Suprapubic skin (tissue), 4 donors: Measurements from ENCODE around the gene F7. TPM values are rescaled to one million over a fixed set of nuclear protein-coding genes. Genes with fewer than 3 reads are reported as not detected.

Experiments used
- DNase-seq, 2 donors: peaks; one replicate each; pipeline ENCODE4 v3.0.0-alpha.2; 2019; ENCODE audit warnings: low spot score in 2 of 2
- H3K27ac ChIP-seq: fragments of 200-600 bp; sonication (generic); one replicate; pipeline ENCODE4 v1.5.1; 2019
- H3K27me3 ChIP-seq: fragments of 200-600 bp; sonication (generic); one replicate; pipeline ENCODE4 v1.5.1; 2019
- H3K36me3 ChIP-seq: fragments of 200-600 bp; sonication (generic); one replicate; pipeline ENCODE4 v1.5.1; 2019
- H3K4me1 ChIP-seq: fragments of 200-600 bp; sonication (generic); one replicate; pipeline ENCODE4 v1.5.1; 2019
- H3K4me3 ChIP-seq: fragments of 200-600 bp; sonication (generic); one replicate; pipeline ENCODE4 v1.5.1; 2019; ENCODE audit warnings: mild to moderate bottlenecking
- H3K9me3 ChIP-seq: fragments of 200-600 bp; sonication (generic); one replicate; pipeline ENCODE4 v1.5.1; 2019
- CTCF ChIP-seq, 2 donors: fragments of 200-600 bp in 1 of 2; fragments of 450-650 bp in 1 of 2; sonication (generic) in 1 of 2; IDR thresholded peaks; one replicate each; pipeline ENCODE4 v1.5.1; 2016 to 2019; ENCODE audit warnings: antibody characterized with exemption in 2 of 2, mild to moderate bottlenecking in 1 of 2, moderate library complexity in 1 of 2
- EP300 ChIP-seq: sonication (generic); formaldehyde crosslinking; IDR thresholded peaks from one replicate; pipeline ENCODE4 v1.6.1; 2017; ENCODE audit warnings: antibody characterized with exemption
- POLR2A ChIP-seq, 2 donors: fragments of 450-650 bp; IDR thresholded peaks; one replicate each; pipeline ENCODE4 v1.6.1; 2017; ENCODE audit warnings: antibody characterized with exemption in 2 of 2, mild to moderate bottlenecking in 2 of 2, moderate library complexity in 2 of 2
- POLR2AphosphoS5 ChIP-seq, 3 donors: sonication (generic); formaldehyde crosslinking; IDR thresholded peaks; one replicate each; pipeline ENCODE4 v1.6.1; 2017; ENCODE audit warnings: antibody characterized with exemption in 3 of 3
- WGBS: methylation state at CpG from one replicate; pipeline ENCODE4 v1.1.5; 2018; 5-methylcytosine and 5-hydroxymethylcytosine counted together
- total RNA-seq, 4 donors: library from RNA; depleted of rRNA; stranded (reverse); fragments of >200 nt; gene quantifications; one replicate each; pipeline ENCODE4 v1.1.0, GENCODE V29; 2016

F7 gene
- total RNA-seq, 4 donors from 2014 or later = not detected

DNA sequence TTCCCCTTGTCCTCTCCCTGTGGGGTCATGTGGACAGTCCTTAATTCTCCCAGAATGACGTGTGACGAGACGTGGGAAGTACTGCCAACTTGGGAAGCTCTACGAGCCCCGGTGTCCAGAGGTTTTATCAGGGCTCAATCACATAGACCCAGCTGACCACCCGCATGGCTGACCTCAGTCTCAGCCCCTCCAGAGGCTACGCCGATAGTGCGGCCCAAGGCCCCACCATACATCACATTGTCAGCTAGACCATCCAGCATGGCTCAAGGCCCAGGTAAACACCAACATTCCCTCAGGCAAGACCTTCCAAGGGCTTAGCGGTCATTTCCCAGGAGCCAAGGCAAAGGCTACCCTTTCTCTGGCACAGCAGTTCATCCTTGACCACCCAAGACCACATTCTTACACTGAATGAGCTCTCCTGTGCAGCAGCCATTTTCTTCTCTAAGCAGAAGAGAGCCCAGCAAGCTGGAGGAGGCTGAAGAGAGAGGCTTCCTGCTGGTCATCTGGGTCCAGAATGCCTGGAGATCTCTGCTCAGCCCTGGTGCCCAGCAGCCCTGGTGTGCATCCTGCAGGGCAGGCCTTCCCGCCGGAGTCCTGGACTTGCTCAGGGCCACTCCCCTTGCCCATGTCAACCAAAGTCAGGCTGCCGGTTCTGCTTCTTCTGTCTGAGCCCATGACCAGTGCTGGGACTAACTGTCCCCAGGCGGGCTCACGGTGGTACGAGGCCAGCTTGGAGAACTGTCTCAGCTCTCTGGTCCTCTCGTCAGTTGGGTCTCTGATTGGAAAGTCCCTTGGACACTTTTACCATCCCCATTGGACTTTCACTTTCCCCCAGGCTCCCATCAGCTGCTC lies 9.1 kb downstream of the F7 start:
- peaks cover 13% of the 10 kb centered on the region for H3K4me1 ChIP-seq
- no peak overlapping the region for H3K27ac ChIP-seq
- WGBS = 94% methylated on average over 15 of the region's 17 CpGs
- no peaks in the 10 kb centered on the region for H3K9me3 ChIP-seq
- DNase-seq = peak; percentile 29 to 64
- H3K27me3 ChIP-seq = peaks cover 18% of the 10 kb centered on the region
- H3K4me3 ChIP-seq = no peak overlapping the region
- TF ChIP-seq POLR2A (IDR thresholded peaks at IDR 0.05) (no peak), EP300 (no peak), CTCF (IDR thresholded peaks at IDR 0.05) (no peak)
- no peaks in the 10 kb centered on the region for H3K36me3 ChIP-seq

DNA sequence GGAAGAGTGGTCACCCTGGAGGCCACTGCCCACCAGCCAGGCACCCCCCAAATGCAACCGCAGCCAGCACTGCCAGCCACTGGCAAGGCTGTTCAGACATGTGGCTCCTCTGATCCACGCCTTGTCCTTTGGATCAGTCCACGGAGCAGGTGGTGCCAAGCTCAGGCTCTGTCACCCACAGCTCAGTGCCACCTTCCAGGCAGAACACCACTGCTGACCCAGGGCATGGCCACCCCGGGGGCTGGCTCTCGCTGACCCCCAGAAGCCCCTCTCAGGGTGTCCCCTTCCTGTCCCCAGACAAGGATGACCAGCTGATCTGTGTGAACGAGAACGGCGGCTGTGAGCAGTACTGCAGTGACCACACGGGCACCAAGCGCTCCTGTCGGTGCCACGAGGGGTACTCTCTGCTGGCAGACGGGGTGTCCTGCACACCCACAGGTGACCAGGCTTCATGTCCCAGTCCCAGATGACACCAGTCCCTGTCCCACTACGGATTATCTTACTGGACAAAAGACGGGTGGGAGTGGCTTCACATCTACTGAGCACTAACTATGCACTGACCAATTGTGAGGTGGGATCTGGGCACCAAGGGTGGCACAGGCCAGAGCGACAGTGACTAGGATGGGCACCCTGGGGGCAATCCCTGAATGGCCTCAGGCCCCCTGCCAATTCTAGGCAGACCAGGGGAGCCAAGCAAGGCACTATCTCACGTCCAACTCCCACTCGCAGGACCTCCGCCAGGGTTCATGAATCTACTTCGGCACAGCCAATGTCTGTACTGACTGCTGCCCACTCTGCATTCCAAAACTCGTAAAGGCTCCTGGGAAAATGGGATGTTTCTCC lies 10.0 kb downstream of the F7 start:
- H3K36me3 ChIP-seq = no peaks in the 10 kb centered on the region
- DNase-seq = peak; percentile 52 to 59
- no peak overlapping the region for H3K4me3 ChIP-seq
- WGBS = 76% methylated on average over 9 of the region's 21 CpGs
- TF ChIP-seq POLR2AphosphoS5 (IDR thresholded peaks at IDR 0.05) (no peak), POLR2A (IDR thresholded peaks at IDR 0.05) (no peak), CTCF (IDR thresholded peaks at IDR 0.05) (no peak), EP300 (no peak)
- no peaks in the 10 kb centered on the region for H3K9me3 ChIP-seq
- H3K4me1 ChIP-seq = peaks cover 4% of the 10 kb centered on the region
- no peak overlapping the region for H3K27ac ChIP-seq
- H3K27me3 ChIP-seq = peaks cover 10% of the 10 kb centered on the region

DNA sequence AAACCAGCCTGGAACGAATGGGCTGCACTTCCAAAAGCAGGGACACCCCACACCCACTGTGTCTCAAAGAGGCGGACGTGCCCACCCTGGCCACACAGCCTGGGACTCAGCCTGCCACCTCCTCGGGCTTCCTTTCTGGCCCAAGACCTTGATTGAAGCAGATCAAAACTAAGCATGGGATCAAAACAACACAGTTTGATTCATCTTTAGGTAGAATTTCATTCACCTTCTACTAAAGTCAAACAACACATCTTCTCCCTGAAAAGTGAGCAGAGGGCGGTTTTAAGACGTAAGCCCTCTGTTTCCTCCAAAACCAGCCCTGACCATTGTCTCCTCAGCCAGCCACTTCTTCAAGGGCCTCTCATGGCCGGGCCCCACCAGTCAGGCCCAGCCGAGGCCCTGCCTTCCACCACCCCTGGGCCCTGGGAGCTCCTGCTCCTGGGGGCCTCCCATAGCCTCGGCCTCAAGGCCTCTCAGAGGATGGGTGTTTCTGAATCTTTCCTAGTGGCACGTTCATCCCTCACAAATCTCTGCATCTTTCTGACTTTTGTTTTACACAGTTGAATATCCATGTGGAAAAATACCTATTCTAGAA lies 10.7 kb downstream of the F7 start:
- WGBS = 91% methylated on average over 10 of the region's 10 CpGs
- no peak for TF ChIP-seq POLR2A (IDR thresholded peaks at IDR 0.05)
- no peak for TF ChIP-seq EP300
- Histone ChIP-seq H3K4me1 (no peaks in the 10 kb centered on the region), H3K36me3 (no peaks in the 10 kb centered on the region), H3K4me3 (no peak overlapping the region), H3K27me3 (peaks cover 4% of the 10 kb centered on the region), H3K27ac (no peak overlapping the region), H3K9me3 (no peaks in the 10 kb centered on the region)
- DNase-seq = peak in 1 of 2 donors; percentile 22

- peaks cover 4% of the 10 kb centered on the region for H3K27me3 ChIP-seq
- H3K4me3 ChIP-seq = no peak overlapping the region
- no peaks in the 10 kb centered on the region for H3K36me3 ChIP-seq
- TF ChIP-seq EP300 = no peak
- no peak for TF ChIP-seq POLR2AphosphoS5 (IDR thresholded peaks at IDR 0.05)
- no peak for TF ChIP-seq POLR2A (IDR thresholded peaks at IDR 0.05)
- no peak for TF ChIP-seq CTCF (IDR thresholded peaks at IDR 0.05)
- DNase-seq = peak; percentile 30 to 38
- no peak overlapping the region for H3K27ac ChIP-seq
- H3K4me1 ChIP-seq = peaks cover 1% of the 10 kb centered on the region
- 86% methylated on average over 10 of the region's 10 CpGs for WGBS
- H3K9me3 ChIP-seq = no peaks in the 10 kb centered on the region
These were observed 11.3 kb downstream of the F7 start for GRCh38 chr13:113116871-113117271.

DNA sequence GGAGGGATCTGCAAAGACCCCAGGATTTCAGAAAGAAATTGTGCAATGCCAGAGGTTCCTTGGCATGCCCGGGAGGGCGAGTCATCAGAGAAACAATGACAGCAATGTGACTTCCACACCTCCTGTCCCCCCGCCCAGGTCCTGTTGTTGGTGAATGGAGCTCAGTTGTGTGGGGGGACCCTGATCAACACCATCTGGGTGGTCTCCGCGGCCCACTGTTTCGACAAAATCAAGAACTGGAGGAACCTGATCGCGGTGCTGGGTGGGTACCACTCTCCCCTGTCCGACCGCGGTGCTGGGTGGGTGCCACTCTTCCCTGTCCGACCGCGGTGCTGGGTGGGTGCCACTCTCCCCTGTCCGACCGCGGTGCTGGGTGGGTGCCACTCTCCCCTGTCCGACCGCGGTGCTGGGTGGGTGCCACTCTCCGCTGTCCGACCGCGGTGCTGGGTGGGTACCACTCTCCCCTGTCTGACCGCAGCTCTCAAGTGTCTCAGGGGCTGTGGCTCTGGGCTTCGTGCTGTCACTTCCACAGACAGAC lies 11.8 kb downstream of the F7 start:
- peak; percentile 38 to 59 for DNase-seq
- peaks cover 4% of the 10 kb centered on the region for H3K27me3 ChIP-seq
- no peaks in the 10 kb centered on the region for H3K36me3 ChIP-seq
- TF ChIP-seq POLR2A (IDR thresholded peaks at IDR 0.05) = no peak
- peaks cover 6% of the 10 kb centered on the region for H3K4me1 ChIP-seq
- no peak overlapping the region for H3K27ac ChIP-seq
- H3K4me3 ChIP-seq = no peak overlapping the region
- 82% methylated on average over 20 of the region's 26 CpGs for WGBS
- H3K9me3 ChIP-seq = no peaks in the 10 kb centered on the region
